ENCODE data around the gene CCR9.

DNA sequence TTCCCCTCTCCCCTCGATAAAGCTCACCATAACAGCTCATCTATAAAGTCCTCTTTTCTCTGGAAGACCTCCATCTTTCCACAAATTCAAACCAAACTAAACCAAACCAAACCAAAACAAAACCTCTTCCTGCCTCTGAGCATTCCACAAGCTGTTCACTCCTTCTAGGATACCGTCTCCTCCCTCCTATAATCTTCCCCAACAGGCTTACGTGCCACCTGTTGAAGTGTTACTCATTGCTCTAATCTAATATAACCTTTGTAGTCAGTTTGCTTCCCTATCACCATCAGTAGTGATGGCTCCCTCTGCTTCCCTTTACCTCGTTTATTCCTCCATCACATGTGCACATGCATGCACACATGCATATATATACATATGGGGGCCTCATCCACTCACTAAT lies 12.7 kb upstream of the CCR9 start:
- TF ChIP-seq, protein P1, sequence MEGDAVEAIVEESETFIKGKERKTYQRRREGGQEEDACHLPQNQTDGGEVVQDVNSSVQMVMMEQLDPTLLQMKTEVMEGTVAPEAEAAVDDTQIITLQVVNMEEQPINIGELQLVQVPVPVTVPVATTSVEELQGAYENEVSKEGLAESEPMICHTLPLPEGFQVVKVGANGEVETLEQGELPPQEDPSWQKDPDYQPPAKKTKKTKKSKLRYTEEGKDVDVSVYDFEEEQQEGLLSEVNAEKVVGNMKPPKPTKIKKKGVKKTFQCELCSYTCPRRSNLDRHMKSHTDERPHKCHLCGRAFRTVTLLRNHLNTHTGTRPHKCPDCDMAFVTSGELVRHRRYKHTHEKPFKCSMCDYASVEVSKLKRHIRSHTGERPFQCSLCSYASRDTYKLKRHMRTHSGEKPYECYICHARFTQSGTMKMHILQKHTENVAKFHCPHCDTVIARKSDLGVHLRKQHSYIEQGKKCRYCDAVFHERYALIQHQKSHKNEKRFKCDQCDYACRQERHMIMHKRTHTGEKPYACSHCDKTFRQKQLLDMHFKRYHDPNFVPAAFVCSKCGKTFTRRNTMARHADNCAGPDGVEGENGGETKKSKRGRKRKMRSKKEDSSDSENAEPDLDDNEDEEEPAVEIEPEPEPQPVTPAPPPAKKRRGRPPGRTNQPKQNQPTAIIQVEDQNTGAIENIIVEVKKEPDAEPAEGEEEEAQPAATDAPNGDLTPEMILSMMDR (conservative IDR thresholded peaks at IDR 0.05; ENCODE audit: low read length) = no peak
- TF ChIP-seq EZH2phosphoT487 (IDR thresholded peaks at IDR 0.05; ENCODE audit: borderline replicate concordance) = no peak

All from Loucy (cell line).